Kidney (tissue), 14 donors: ENCODE measurements around the gene DNLZ. TPM values are rescaled to one million over a fixed set of nuclear protein-coding genes. Genes with fewer than 3 reads are reported as not detected.

Source experiments
- DNase-seq, 5 donors: peaks; one replicate each; pipeline ENCODE4 v3.0.0-alpha.2; 2013 to 2020
- FAIRE-seq: peaks from 2 replicates; lab custom pipeline; 2012; peaks lifted over from hg19 to GRCh38; lab: Jason Lieb, UNC
- H3K27ac ChIP-seq, 2 donors: one replicate each; pipeline ENCODE4 v1.7.0; 2013; ENCODE audit warnings: low read depth in 2 of 2, low read length in 2 of 2, inconsistent platforms in 1 of 2
- H3K27me3 ChIP-seq: one replicate; pipeline ENCODE4 v1.7.1; 2013; ENCODE audit warnings: low read length, inconsistent platforms; ENCODE audit not compliant: control insufficient read depth, insufficient read depth
- H3K36me3 ChIP-seq, 3 donors: one replicate each; pipeline versions ENCODE4 v1.7.0 to v1.7.1; 2013; ENCODE audit warnings: low read length in 3 of 3, control low read depth in 1 of 3, inconsistent platforms in 1 of 3; ENCODE audit not compliant: insufficient read depth in 3 of 3, control insufficient read depth in 2 of 3
- H3K4me1 ChIP-seq, 3 donors: one replicate each; pipeline versions ENCODE4 v1.7.0 to v1.7.1; 2013; ENCODE audit warnings: low read length in 3 of 3, inconsistent platforms in 1 of 3, low read depth in 1 of 3; ENCODE audit not compliant: control insufficient read depth in 2 of 3, insufficient read depth in 2 of 3
- H3K4me3 ChIP-seq, 3 donors: one replicate each; pipeline versions ENCODE4 v1.7.0 to v1.8.1; 2013; ENCODE audit warnings: low read length in 3 of 3, control low read depth in 1 of 3, inconsistent platforms in 1 of 3
- H3K9ac ChIP-seq, 3 donors: one replicate each; pipeline versions ENCODE4 v1.7.0 to v1.7.1; 2013; ENCODE audit warnings: low read length in 3 of 3, control low read depth in 1 of 3, inconsistent platforms in 1 of 3
- H3K9me3 ChIP-seq, 3 donors: one replicate each; pipeline versions ENCODE4 v1.7.0 to v1.7.1; 2013; ENCODE audit warnings: low read length in 3 of 3, control low read depth in 1 of 3, inconsistent platforms in 1 of 3; ENCODE audit not compliant: control insufficient read depth in 2 of 3, insufficient read depth in 1 of 3
- intact Hi-C: fragments of 100-400 bp; cut with DNase I; formaldehyde crosslinking; loops from one replicate; pipeline ENCODE4 v1.11.1; 2022
- polyA plus RNA-seq: library from polyadenylated mRNA; stranded (reverse); fragments of 350-450 nt; fragmentation: Illumina TruSeq; extraction: RNeasy Lipid Tissue Mini Kit (QIAGEN cat#74804); gene quantifications from one replicate; pipeline ENCODE4 v1.2.3, GENCODE V29; 2014; ENCODE audit warnings: low read depth, low replicate concordance; ENCODE audit not compliant: insufficient read depth
- total RNA-seq: library from RNA; stranded (reverse); fragmentation: NEBNext Ultra II Directional; extraction: Animal tissue kit (Norgen Biotek cat#: 25700); gene quantifications from one replicate; pipeline ENCODE4 v1.2.1, GENCODE V29; 2021
- TF ChIP-seq, protein P1 (sequence below): IDR thresholded peaks from 3 replicates; pipeline ENCODE4 v1.5.1; 2012; ENCODE audit warnings: mild to moderate bottlenecking, moderate library complexity, borderline replicate concordance; ENCODE audit not compliant: insufficient read depth; ENCODE audit errors: extremely low read depth
- donor health status: control.
- donor health status: control.
- donor health status: control.
- donor health status: control.
- donor health status: control.
- donor health status: DM: yes; HTN: yes; CAD: no.
- donor health status: Normal renal cell carcinoma (clear cell type).

The DNLZ gene
- total and polyA plus RNA-seq, 2 donors from 2014 or later, result 22.1 to 30.4 TPM

DNA sequence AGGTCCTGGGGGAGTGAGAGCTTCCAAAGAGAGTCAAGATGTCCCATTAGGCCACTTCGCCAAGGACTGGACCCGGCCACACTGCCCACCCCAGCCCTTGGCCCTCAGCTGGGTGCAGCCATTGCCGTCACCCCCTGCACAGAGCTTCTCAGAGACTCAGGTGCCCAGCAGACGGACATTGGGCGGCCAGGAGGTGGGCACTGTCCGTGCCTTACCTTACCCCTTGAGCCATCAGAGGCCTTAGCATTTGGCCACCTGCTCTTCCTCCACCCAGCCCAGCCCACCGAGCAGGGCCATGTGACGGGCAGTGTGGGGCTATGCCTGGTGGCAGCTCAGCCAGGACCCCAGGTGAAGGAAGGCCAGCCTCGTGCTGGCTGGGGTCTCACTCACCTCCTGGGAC lies 3.3 kb upstream of the DNLZ start:
- Histone ChIP-seq H3K4me1 (peaks cover 0 to 10% (median 0%) of the 10 kb centered on the region in 3 donors), H3K9me3 (no peaks in the 10 kb centered on the region), H3K27me3 (no peaks in the 10 kb centered on the region), H3K27ac (no peak overlapping the region), H3K4me3 (no peak overlapping the region), H3K36me3 (no peaks in the 10 kb centered on the region), H3K9ac (no peak overlapping the region)
- no peak for FAIRE-seq
- TF ChIP-seq, protein P1, sequence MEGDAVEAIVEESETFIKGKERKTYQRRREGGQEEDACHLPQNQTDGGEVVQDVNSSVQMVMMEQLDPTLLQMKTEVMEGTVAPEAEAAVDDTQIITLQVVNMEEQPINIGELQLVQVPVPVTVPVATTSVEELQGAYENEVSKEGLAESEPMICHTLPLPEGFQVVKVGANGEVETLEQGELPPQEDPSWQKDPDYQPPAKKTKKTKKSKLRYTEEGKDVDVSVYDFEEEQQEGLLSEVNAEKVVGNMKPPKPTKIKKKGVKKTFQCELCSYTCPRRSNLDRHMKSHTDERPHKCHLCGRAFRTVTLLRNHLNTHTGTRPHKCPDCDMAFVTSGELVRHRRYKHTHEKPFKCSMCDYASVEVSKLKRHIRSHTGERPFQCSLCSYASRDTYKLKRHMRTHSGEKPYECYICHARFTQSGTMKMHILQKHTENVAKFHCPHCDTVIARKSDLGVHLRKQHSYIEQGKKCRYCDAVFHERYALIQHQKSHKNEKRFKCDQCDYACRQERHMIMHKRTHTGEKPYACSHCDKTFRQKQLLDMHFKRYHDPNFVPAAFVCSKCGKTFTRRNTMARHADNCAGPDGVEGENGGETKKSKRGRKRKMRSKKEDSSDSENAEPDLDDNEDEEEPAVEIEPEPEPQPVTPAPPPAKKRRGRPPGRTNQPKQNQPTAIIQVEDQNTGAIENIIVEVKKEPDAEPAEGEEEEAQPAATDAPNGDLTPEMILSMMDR, result no peak
- intact Hi-C loops, result no loop called here
- no peak for DNase-seq

DNA sequence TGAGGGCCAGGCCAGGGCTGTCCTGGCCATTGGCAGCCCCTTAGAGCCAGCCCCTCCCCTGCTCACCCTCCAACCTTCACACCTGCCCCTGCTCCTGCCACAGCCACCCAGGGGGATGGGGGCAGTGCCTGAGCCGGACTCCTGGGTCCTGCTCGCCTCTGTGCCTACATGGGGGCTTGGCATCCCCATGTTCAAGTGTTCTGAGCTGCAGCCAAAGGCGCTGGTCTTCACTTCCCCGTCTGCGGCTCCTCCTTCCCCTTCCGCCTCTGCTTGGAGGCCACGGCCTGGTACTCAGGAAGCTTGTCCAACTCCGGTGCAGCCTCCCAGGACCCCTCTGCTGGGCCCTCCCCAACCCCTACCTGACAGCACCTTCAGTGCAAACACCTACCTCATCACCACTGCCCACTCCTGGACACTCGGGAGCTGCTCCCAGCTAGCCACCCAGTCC lies 2.3 kb upstream of the DNLZ start:
- H3K9me3 ChIP-seq, result no peaks in the 10 kb centered on the region
- H3K4me3 ChIP-seq, result no peak overlapping the region
- intact Hi-C loops, result no loop called here
- FAIRE-seq (no peak), DNase-seq (no peak)
- no peak overlapping the region for H3K9ac ChIP-seq
- H3K27ac ChIP-seq, result no peak overlapping the region
- TF ChIP-seq, protein P1, result no peak
- peaks cover 0 to 10% (median 0%) of the 10 kb centered on the region in 3 donors for H3K4me1 ChIP-seq
- no peaks in the 10 kb centered on the region for H3K36me3 ChIP-seq
- no peaks in the 10 kb centered on the region for H3K27me3 ChIP-seq

GRCh38 chr9:136364942-136365774 lies 1.6 kb upstream of the DNLZ start:
- intact Hi-C loops, result no loop called here
- no peak overlapping the region for H3K27ac ChIP-seq

More at GRCh38 chr9:136364942-136365774, 1.6 kb upstream of the DNLZ start:
- Histone ChIP-seq H3K4me3 (no peak overlapping the region), H3K9me3 (no peaks in the 10 kb centered on the region), H3K27me3 (no peaks in the 10 kb centered on the region), H3K4me1 (peaks cover 0 to 10% (median 0%) of the 10 kb centered on the region in 3 donors), H3K9ac (no peak overlapping the region), H3K36me3 (no peaks in the 10 kb centered on the region)
- TF ChIP-seq, protein P1, result no peak
- no peak for FAIRE-seq
- DNase-seq, result peak in 3 of 5 donors; percentile 54 to 63 (median 55)
